Ramos (cell line): ENCODE data around the gene IRX3.

Experiments used
- in situ Hi-C: fragments of 300-500 bp; cut with MboI; formaldehyde crosslinking; loops from one replicate; pipeline ENCODE4 v1.14.3; 2022; ENCODE audit warnings: low sequenced_read_pairs; ENCODE audit not compliant: unreplicated experiment

The IRX3 gene

GRCh38 chr16:54291656-54292487 lies 5.3 kb upstream of the IRX3 start:
- in situ Hi-C loops: no loop called here

GRCh38 chr16:54290833-54291655 lies 4.5 kb upstream of the IRX3 start:
- in situ Hi-C loops: no loop called here

DNA sequence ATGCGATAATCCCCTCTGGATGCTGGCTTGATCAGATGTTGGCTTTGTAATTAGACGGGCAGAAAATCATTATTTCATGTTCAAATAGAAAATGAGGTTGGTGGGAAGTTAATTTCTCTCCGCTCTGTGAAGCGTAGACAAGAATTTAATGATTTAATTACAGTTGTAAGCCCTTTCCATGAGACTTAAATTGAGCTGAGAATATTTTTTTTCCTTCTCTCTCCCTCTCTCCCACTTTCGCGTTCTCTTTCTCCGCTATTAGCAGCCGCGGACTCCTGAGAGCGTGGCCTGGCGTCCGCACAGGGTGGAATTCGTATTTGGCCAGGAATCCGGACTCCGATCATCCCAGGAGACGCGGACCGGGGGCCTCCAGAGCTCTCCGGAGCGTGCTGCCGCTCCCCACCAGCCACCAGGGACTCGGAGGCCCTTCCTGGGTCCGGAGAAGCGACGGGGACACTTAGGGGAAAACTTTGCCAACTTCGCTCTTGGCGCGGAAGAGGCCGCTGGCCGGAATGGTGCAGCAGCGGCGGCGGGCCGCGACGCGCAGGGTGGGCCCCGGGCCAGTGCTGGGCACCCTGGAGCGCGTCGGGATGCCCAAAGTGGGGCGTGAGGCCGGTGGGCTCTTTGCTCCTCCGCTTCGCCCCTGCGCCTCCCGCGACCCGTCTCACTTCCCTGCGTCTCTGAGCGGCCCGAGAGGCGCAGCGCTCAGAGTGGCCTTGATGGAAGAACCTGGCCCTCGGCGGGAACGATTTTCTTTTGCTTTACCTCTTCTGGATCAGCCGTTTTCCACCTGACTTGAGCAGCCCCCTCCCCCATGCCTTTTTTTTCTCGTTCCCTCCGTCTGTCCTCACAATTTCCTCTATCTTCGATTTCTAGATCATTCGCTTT lies 3.6 kb upstream of the IRX3 start:
- in situ Hi-C loops: no loop called here

GRCh38 chr16:54289242-54289944 lies 2.8 kb upstream of the IRX3 start:
- in situ Hi-C loops: no loop called here

- in situ Hi-C loops: no loop called here
Measured at GRCh38 chr16:54288835-54289241, 2.3 kb upstream of the IRX3 start.

- in situ Hi-C loops: no loop called here
Measured at GRCh38 chr16:54288030-54288834, 1.6 kb upstream of the IRX3 start.

DNA sequence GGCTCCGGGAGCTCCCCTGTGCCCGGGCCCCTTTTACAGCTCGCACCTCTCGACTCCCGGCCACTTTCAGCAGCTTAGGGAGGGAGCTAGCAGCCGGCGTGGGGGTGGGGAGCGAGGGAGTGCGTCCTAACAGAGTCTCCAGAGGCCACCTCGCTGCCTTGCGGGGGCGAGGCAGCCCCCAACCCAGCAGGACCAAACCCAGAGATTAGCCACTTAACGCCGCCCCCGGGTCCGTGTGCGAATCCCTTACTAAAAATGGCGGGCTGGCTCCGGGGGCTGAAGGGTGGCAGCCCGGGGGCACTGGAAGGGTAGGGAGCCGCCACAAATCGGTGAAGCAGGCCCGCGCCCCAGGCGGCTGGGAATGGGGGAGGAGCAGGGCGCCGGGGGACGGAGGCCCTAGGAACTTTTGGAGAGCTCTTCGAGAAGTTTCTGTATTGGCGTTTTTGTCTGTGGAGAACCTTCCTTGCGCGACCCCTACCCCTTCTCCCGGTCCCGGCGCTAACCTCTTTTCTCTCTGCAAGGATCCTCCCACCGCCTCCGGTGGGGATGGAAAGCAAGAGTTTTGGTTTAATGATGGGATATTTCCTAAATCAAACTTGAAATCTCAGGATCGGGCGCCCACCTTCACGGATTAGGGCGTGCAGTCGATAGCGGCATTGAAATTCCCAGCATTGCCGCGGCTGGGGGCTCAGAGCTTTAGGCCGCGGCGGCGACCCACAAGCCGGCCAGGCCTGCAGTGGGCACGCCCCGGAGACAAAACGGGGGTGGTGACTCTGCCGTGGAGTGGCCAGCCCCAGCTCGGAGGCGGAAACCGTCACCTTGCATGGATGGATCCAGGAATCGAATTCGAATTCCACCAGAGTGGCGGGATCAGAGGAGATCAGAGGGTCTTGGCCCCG lies 793 bp upstream of the IRX3 start:
- in situ Hi-C loops: no loop called here

- in situ Hi-C loops: no loop called here
Measured at GRCh38 chr16:54286090-54286365, 559 bp downstream of the IRX3 start.

DNA sequence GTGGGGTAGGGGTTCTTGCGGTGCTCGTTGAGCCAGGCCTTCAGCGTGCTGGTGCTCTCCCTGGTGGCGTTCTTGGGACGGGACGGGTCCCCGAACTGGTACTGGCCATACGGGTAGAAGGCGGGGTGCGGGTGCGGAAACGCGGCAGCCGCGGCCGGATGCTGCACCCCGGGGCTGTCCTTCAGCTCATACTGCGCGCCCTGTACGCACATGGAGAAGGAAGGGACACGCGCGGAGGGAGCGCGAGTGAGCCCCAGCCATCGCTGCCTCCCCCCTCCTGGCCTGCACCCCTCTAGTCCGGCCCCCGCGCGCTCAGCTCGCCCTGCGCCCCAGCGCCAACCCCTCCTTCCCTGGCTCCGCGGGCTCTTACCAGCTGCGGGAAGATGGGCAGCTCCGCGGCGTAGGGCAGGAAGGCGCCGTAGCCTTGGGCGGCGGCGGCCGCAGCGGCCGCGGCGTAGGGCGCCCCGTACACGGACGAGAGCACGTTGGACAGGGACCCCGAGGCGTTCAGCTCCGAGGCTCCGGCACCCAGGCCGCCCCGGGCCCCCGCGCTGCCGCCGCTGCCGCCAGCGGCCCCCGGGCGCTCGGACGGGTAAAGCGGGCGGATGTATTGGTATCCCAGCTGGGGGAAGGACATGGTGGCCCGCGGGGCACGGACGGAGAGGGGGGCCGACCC lies 1.0 kb downstream of the IRX3 start:
- in situ Hi-C loops: no loop called here

DNA sequence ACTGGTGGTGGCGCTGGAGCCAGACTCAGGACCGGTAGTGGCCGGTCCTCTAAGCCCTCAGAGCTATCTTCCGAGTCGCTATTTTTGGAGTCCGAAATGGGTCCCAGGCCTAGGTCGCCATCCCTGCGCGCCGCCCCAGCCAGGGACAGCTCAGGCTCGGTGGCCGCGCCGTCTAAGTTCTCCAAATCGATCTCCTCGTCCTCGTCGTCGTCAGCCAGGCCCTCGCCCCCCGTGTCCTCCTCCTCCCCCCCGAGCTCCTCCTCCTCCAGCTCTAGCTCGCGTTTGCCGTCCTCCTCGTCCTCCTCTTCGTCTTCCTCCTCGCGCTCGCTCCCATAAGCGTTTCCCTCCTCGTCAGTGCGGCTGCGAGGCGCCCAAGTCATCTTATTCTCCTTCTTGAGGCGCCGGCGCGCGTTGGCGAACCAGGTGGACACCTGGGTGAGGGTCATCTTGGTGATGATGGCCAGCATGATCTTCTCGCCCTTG lies 1.6 kb downstream of the IRX3 start:
- in situ Hi-C loops: no loop called here

DNA sequence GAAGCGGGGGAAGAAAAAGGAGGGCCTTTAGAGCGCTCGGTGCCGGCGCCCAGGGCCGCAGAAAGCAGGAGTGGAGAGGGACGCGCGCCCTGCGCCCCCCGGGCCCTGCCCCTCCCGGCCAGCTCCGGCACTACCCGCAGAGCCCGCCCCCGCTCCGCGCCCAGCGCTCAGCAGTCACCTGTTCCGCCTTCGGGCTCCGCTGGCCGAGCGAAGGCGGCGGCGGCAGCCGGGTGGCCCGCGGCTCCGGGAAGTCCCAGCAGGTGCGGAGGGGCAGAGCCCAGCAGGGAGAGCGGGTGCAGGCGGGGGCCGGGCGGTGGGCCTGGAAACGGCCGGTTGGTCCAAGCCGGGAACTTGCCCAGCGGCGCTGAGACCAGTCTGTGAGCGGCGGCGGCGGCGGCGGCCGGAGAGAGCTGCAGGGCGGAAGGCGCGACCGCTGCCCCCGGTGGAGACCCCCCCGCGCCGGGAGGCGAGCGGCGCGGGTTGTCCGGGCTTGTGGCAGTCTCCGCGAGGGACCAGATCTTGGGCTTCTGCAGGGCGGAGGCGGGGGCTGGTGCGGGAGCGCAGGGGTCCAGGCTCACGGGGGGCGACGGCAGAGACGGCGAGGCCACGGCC lies 2.2 kb downstream of the IRX3 start:
- in situ Hi-C loops: no loop called here

- in situ Hi-C loops: no loop called here
Measured at GRCh38 chr16:54283725-54284318, 2.8 kb downstream of the IRX3 start.

DNA sequence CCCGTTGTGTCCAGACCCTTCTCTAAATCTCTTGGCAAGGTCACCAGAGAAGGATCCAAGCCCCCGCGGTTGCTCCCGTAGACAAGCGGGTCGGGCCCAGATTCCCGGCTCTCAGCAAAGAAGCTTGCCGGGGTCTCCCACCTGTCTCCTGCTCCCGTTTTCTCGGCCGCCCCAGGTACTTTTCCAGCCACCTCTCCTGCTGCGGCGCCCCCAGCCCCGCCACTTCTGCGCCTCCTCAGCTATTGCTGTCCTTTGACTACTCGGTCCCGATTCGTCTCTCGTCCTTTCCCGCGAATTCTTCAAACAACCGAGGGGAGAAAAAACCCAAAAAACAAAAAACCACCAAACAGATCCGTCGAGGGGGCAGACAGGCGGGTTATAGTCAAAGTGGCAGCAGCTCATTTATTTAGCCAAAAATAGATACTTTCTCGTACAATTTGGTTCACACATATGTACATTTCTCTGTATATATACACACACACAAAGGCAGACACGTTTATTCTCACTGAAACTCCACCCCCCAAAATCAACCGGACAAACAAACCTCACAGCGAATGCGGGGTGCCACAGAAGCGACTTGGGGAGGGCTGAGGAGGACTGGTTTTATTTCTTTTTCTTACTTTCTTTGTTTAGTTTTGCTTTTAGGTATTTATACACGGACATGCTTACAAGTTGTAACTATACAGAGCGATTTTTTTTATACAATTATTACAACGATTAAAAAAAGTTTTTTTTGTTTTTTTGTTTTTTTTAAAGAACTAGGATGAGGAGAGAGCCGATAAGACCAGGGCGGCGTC lies 3.5 kb downstream of the IRX3 start:
- in situ Hi-C loops: no loop called here

DNA sequence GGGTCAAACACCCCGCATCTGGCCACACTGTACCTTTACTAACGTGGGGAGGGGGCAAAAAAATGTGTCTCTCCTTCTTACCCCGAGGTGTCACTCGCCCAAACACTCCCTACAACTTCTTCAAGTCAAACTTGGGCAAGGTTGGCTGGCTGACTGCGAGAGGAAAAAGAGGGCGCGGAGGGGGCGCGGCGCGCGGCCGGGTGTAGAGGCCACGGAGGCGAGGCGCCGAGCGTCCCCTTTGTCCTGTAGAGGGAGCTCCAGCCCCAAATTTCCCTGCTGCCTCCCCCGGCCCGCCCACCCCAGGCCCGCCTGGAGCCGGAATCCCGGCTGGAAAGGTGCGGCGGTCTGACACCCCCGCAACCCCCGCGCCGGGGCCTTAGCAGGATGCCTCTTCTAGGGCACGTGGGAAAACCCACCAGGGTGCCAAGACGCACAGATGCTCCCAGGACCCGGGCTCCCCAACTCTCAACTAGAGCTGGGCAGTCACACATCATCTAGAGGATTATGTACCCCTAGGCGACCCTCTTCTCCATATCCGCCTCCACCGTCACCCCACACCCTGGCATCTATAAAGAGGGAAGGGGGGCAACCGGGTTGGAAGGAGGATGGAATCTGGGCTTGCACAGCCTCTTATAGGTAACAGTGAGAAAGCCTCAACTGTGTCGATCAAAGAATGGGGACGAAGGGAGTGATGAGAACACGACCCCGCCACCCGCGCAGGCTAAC lies 4.2 kb downstream of the IRX3 start:
- in situ Hi-C loops: no loop called here

DNA sequence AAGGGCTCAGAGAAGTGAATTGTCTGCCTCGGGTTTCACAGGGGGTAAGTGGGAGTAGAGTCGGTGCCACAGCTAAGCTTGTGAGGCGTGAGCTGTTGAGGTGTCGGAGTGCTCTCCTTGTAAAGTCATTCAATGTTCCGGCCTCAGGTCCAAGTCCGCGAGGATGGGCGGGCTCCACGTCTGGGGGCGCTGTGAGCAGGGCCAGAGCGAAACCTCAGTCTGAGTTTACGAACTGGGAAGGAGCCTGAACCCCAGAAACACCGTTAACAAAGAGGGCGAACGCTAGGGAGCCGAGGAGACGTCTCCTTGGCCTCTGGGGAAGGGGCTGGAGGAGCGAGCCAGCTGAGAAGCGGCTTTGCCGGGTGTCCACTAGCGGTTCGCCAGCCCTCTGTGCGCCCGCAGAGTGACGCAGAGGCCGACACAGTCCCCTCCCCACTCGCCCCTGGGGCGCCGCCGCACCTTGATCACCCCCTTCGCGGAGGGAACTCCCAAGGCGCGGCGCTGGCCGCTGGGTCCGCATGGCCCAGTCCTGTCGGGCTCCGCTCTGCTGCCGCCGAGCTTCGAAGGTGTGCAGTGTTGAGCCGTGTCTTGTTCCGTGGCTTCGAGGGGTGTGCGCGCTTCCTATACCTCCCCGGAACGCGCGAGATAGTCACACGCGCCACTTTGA lies 4.9 kb downstream of the IRX3 start:
- in situ Hi-C loops: no loop called here
